ENCODE data around the gene GPR78. TPM values are rescaled to one million over a fixed set of nuclear protein-coding genes. Genes with fewer than 3 reads are reported as not detected.
"Not testable (repeated sequence)": the region's sequence is repeated elsewhere in the genome, so short reads cannot be mapped to it uniquely, and the experiment has no call there.

GPR78 gene
- polyA plus RNA-seq, 1 of the 3 experiments (the other 2 are of a cell fraction) = not detected

DNA sequence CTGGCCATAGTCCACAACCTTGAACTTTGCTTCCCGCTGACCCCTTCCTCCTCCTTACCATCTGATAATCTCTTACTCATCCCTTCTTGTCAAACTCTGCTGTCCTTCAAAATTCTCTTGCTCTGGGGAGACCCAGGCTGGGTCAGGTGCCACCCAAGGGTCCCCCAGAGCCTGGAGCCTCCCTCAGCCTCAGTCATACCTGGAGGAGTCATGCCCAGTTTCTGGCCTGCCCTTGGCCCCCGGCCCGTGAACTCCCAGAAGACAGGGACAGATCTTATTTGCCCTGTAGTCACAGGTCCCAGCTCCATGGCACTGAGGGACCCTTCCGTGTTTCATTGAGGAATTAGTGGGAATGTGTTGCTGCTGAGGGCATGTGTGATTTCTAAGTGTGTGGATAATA is 4.7 kb upstream of the GPR78 start (continued):
- TF ChIP-seq, protein P1, sequence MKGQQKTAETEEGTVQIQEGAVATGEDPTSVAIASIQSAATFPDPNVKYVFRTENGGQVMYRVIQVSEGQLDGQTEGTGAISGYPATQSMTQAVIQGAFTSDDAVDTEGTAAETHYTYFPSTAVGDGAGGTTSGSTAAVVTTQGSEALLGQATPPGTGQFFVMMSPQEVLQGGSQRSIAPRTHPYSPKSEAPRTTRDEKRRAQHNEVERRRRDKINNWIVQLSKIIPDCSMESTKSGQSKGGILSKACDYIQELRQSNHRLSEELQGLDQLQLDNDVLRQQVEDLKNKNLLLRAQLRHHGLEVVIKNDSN (IDR thresholded peaks at IDR 0.05; ENCODE audit: borderline replicate concordance, low read depth) = no peak
- TF ChIP-seq NFIC (IDR thresholded peaks at IDR 0.05; ENCODE audit: borderline replicate concordance) (no peak), RFX5 (IDR thresholded peaks at IDR 0.05; ENCODE audit: low read length) (no peak)

DNA sequence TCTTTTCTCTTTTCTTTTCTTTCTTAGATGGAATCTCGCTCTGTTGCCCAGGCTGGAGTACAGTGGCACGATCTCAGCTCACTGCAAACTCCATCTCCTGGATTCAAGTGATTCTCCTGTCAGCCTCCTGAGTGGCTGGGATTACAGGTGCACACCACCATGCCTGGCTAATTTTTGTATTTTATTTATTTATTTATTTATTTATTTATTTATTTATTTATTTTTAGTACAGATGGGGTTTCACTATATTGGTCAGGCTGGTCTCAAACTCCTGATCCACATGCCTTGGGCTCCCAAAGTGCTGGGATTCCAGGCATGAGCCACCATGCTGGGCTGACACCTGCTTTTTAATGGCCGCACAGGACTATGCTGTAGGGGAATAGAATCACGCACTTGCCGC is 3.6 kb upstream of the GPR78 start:
- 60% methylated on average over 5 of the region's 5 CpGs for WGBS (ENCODE audit: low lambda C conversion rate)
- H3K9ac ChIP-seq = not testable (repeated sequence)
- CTCF ChIA-PET = interaction anchor here (1.4 to 1.9 kb wide), 2 partner anchors 108 to 341 kb away, joined by 6 to 8 read pairs; no protein-coding TSS in a partner anchor

DNA sequence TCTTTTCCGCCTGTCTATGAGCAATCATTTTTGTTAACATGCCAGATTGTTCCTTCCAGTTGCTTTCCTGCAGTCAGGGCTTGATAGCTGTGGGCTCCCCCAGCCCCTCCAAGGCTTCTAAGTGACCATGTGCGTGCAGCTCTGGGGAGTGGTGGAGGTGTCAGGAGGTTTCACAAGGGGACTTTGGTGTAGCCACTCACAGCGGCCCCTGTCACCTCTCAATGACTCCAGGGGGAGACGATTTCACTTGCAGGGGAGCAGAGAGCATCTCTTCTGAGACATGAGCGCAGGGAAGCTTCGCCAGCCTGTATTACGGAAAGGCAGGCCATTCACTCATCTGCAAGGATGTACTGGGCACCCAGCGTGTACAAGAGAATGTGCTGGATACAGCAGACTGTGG is 3.1 kb upstream of the GPR78 start:
- Histone ChIP-seq H3K79me2 (ENCODE audit: insufficient read depth) (no peaks in the 10 kb centered on the region), H3K4me1 (ENCODE audit: control insufficient read depth in 1 of 2, insufficient read depth in 2 of 2, low read depth in 1 of 2, low read length in 1 of 2) (peaks cover 0 to 4% of the 10 kb centered on the region in 2 experiments; a peak in 1 of 4 replicates), H3K4me3 (ENCODE audit: low read depth in 2 of 2, low read length in 1 of 2) (no peak overlapping the region), H3K36me3 (replicated peaks in 1 of 2; ENCODE audit: control insufficient read depth in 1 of 2, insufficient read depth in 2 of 2, low read length in 1 of 2) (no peaks in the 10 kb centered on the region), H3K27me3 (ENCODE audit: insufficient read depth) (no peaks in the 10 kb centered on the region; the same call in 1 of the 2 replicates), H4K20me1 (ENCODE audit: insufficient read depth) (no peaks in the 10 kb centered on the region), H3K9me2 (no peaks in the 10 kb centered on the region), H3K9me3 (no peaks in the 10 kb centered on the region), H3K9ac (no peak overlapping the region), H3F3A (replicated peaks; ENCODE audit: insufficient read depth) (no peaks in the 10 kb centered on the region), H3K27ac (ENCODE audit: low read depth in 2 of 2, low read length in 1 of 2) (no peak overlapping the region), H3K4me2 (no peak overlapping the region), H2AFZ (ENCODE audit: low read depth) (no peak overlapping the region)
- WGBS (ENCODE audit: low lambda C conversion rate) = 38% methylated on average over 5 of the region's 8 CpGs
- CTCF ChIA-PET = interaction anchor here (1.0 to 1.9 kb wide), 5 partner anchors 18 to 341 kb away, joined by 3 to 8 read pairs (median 4); no protein-coding TSS in a partner anchor
- DNase-seq = no peak
- POLR2A ChIA-PET = no interaction called here
- TF ChIP-seq, protein P2, sequence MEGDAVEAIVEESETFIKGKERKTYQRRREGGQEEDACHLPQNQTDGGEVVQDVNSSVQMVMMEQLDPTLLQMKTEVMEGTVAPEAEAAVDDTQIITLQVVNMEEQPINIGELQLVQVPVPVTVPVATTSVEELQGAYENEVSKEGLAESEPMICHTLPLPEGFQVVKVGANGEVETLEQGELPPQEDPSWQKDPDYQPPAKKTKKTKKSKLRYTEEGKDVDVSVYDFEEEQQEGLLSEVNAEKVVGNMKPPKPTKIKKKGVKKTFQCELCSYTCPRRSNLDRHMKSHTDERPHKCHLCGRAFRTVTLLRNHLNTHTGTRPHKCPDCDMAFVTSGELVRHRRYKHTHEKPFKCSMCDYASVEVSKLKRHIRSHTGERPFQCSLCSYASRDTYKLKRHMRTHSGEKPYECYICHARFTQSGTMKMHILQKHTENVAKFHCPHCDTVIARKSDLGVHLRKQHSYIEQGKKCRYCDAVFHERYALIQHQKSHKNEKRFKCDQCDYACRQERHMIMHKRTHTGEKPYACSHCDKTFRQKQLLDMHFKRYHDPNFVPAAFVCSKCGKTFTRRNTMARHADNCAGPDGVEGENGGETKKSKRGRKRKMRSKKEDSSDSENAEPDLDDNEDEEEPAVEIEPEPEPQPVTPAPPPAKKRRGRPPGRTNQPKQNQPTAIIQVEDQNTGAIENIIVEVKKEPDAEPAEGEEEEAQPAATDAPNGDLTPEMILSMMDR (IDR thresholded peaks at IDR 0.05) = no peak
- TF ChIP-seq RAD21 (IDR thresholded peaks at IDR 0.05; ENCODE audit: low read length) (no peak), YY1 (IDR thresholded peaks at IDR 0.05; ENCODE audit: low read depth) (no peak), GATA2 (CRISPR knock-in tag; IDR thresholded peaks at IDR 0.05) (no peak), TAF1 (IDR thresholded peaks at IDR 0.05; ENCODE audit: borderline replicate concordance, low read depth, low read length) (no peak), RXRA (IDR thresholded peaks at IDR 0.05; ENCODE audit: borderline replicate concordance, low read depth) (no peak)
- TF ChIP-seq, protein P3, sequence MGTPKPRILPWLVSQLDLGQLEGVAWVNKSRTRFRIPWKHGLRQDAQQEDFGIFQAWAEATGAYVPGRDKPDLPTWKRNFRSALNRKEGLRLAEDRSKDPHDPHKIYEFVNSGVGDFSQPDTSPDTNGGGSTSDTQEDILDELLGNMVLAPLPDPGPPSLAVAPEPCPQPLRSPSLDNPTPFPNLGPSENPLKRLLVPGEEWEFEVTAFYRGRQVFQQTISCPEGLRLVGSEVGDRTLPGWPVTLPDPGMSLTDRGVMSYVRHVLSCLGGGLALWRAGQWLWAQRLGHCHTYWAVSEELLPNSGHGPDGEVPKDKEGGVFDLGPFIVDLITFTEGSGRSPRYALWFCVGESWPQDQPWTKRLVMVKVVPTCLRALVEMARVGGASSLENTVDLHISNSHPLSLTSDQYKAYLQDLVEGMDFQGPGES (IDR thresholded peaks at IDR 0.05; ENCODE audit: low read depth, low read length) = no peak
- TF ChIP-seq, protein P4, sequence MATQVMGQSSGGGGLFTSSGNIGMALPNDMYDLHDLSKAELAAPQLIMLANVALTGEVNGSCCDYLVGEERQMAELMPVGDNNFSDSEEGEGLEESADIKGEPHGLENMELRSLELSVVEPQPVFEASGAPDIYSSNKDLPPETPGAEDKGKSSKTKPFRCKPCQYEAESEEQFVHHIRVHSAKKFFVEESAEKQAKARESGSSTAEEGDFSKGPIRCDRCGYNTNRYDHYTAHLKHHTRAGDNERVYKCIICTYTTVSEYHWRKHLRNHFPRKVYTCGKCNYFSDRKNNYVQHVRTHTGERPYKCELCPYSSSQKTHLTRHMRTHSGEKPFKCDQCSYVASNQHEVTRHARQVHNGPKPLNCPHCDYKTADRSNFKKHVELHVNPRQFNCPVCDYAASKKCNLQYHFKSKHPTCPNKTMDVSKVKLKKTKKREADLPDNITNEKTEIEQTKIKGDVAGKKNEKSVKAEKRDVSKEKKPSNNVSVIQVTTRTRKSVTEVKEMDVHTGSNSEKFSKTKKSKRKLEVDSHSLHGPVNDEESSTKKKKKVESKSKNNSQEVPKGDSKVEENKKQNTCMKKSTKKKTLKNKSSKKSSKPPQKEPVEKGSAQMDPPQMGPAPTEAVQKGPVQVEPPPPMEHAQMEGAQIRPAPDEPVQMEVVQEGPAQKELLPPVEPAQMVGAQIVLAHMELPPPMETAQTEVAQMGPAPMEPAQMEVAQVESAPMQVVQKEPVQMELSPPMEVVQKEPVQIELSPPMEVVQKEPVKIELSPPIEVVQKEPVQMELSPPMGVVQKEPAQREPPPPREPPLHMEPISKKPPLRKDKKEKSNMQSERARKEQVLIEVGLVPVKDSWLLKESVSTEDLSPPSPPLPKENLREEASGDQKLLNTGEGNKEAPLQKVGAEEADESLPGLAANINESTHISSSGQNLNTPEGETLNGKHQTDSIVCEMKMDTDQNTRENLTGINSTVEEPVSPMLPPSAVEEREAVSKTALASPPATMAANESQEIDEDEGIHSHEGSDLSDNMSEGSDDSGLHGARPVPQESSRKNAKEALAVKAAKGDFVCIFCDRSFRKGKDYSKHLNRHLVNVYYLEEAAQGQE (IDR thresholded peaks at IDR 0.05; ENCODE audit: low read depth, low read length) = no peak
- TF ChIP-seq, protein P5, sequence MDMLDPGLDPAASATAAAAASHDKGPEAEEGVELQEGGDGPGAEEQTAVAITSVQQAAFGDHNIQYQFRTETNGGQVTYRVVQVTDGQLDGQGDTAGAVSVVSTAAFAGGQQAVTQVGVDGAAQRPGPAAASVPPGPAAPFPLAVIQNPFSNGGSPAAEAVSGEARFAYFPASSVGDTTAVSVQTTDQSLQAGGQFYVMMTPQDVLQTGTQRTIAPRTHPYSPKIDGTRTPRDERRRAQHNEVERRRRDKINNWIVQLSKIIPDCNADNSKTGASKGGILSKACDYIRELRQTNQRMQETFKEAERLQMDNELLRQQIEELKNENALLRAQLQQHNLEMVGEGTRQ (IDR thresholded peaks at IDR 0.05; ENCODE audit: borderline replicate concordance, low read depth, low read length) = no peak
- TF ChIP-seq, protein P1 (IDR thresholded peaks at IDR 0.05; ENCODE audit: borderline replicate concordance, low read depth) = no peak

More for the DNA sequence above, 3.6 kb upstream of the GPR78 start:
- DNase-seq; H3K79me2 ChIP-seq (ENCODE audit: insufficient read depth); H3F3A ChIP-seq (replicated peaks; ENCODE audit: insufficient read depth); H3K9me2 ChIP-seq; H3K27ac ChIP-seq (ENCODE audit: low read depth in 2 of 2, low read length in 1 of 2); H3K27me3 ChIP-seq (ENCODE audit: insufficient read depth); H3K4me2 ChIP-seq; H2AFZ ChIP-seq (ENCODE audit: low read depth); POLR2A ChIA-PET; H3K4me3 ChIP-seq (ENCODE audit: low read depth in 2 of 2, low read length in 1 of 2); H3K4me1 ChIP-seq (ENCODE audit: control insufficient read depth in 1 of 2, insufficient read depth in 2 of 2, low read depth in 1 of 2, low read length in 1 of 2); H3K9me3 ChIP-seq; H3K36me3 ChIP-seq (replicated peaks in 1 of 2; ENCODE audit: control insufficient read depth in 1 of 2, insufficient read depth in 2 of 2, low read length in 1 of 2); H4K20me1 ChIP-seq (ENCODE audit: insufficient read depth): not testable (repeated sequence)

Data from SK-N-SH (cell line).